K562 (cell line): ENCODE measurements around the gene ZNF804A. TPM values are rescaled to one million over a fixed set of nuclear protein-coding genes. Genes with fewer than 3 reads are reported as not detected.

Experiments
- ARID3A ChIP-seq: IDR thresholded peaks from 2 replicates; pipeline ENCODE4 v1.6.1; 2012; ENCODE audit warnings: low read depth, low read length, improper control_type of control experiment, borderline replicate concordance
- BCL6 ChIP-seq: fragments of 250-450 bp; sonication (Bioruptor Pico); IDR thresholded peaks from 2 replicates; pipeline ENCODE4 v1.4.0; 2020
- FOXK2 ChIP-seq, 2 experiments: fragments of 450-650 bp; IDR thresholded peaks in 1 of 2; conservative IDR thresholded peaks in 1 of 2; 2 replicates each; pipeline ENCODE4 v1.6.1; 2016; ENCODE audit warnings: low read depth in 2 of 2, mild to moderate bottlenecking in 1 of 2
- SAFB ChIP-seq: fragments of 200-400 bp; formaldehyde crosslinking; IDR thresholded peaks from 2 replicates; pipeline ENCODE4 v1.6.1; 2017; ENCODE audit warnings: low read depth, low read length, borderline replicate concordance
- ZNF407 ChIP-seq: fragments of 450-650 bp; IDR thresholded peaks from 2 replicates; pipeline ENCODE4 v1.6.1; 2016; ENCODE audit warnings: low read depth
- polyA plus RNA-seq, 8 experiments: library from polyadenylated mRNA; depleted of rRNA in 4 of 8; stranded (reverse) in 5 of 8; unstranded in 3 of 8; fragments of >200 nt; fragmentation: Nextera tagmentation in 2 of 8; fragmentation: Illumina TruSeq in 1 of 8; extraction: Ambion mirVana in 2 of 8; extraction: Trizol in 1 of 8; gene quantifications; 2 replicates each; pipeline versions ENCODE4 v1.2.1 to v1.2.3, GENCODE V29; 2011 to 2014; ENCODE audit warnings: inconsistent platforms in 1 of 8, missing spikeins in 1 of 8
- total RNA-seq, 7 experiments: library from RNA; depleted of rRNA in 6 of 7; stranded (reverse); fragments of >200 nt in 6 of 7; fragmentation: Illumina TruSeq in 2 of 7; extraction: Trizol in 2 of 7; gene quantifications; 2 replicates each; pipeline versions ENCODE4 v1.2.1 to v1.2.3, GENCODE V29; 2011 to 2021; ENCODE audit warnings: low replicate concordance in 1 of 7

ZNF804A gene
- total and polyA plus RNA-seq, 9 of the 15 experiments (the other 6 are each of a cell fraction or from before 2014, with no cell fraction given), result 0.01 to 1.2 (median 0.73) TPM

- TF ChIP-seq ARID3A (no peak), BCL6 (no peak), SAFB (no peak), FOXK2 (conservative IDR thresholded peaks at IDR 0.05 in 1 of 2, IDR thresholded peaks at IDR 0.05 in 1 of 2; ENCODE audit: low read depth in 2 of 2) (no peak), ZNF407 (no peak)
Observed at GRCh38 chr2:184824597-184824996, 226.3 kb downstream of the ZNF804A start (continued).
